Measurements from ENCODE around the gene ATP6V0B.

ATP6V0B gene

GRCh38 chr1:44002165-44002564 is 27.4 kb downstream of the ATP6V0B start:
- DNase-seq (ENCODE audit: extremely low spot score): no peak
- ChIA-PET POLR2A (interaction anchor here (0.6 kb wide), 1 partner anchor 352 kb away, joined by 3 read pairs; the partner anchor contains the start of gene KDM4A), CTCF (no interaction called here)
- TF ChIP-seq ELF4 (IDR thresholded peaks at IDR 0.05) (no peak), CTBP1 (IDR thresholded peaks at IDR 0.05; ENCODE audit: borderline replicate concordance) (no peak)

DNA sequence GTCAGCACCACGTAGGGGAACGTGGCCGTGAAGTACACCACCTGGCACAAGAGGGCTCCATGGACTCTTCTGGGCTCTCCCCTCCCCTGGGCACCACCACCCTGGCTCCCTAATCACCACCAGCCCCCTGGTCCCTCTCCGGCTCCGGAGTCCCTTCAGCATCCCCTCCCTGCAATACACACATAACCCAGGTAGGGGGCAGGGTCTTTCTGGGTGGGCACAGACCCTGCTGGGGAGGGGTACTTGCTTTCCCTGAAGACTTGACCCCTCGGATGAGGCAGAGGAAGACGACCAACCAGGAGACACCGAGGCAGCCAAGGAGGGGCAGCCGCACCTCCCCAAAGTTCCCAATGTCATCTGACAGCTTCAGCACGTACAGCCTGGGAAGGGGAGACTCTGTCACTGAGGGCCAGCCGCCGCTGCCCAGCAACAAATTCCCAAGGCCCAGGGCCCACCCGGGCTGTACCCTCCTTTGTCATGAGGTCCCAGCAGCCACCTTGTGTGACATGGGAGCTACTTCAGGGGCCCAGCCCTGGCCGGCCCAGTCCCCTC is 27.9 kb downstream of the ATP6V0B start:
- peak; percentile 23 for DNase-seq (ENCODE audit: extremely low spot score)
- no peak for TF ChIP-seq ZNF384 (IDR thresholded peaks at IDR 0.05)
- POLR2A ChIA-PET: interaction anchor here (1.0 kb wide), 1 partner anchor 27 kb away, joined by 3 read pairs; no protein-coding TSS in a partner anchor
- CTCF ChIA-PET: interaction anchor here (0.5 kb wide), 1 partner anchor 379 kb away, joined by 3 read pairs; no protein-coding TSS in a partner anchor

- CTCF ChIA-PET: no interaction called here
Observed at GRCh38 chr1:44008259-44008658, 33.5 kb downstream of the ATP6V0B start.

GRCh38 chr1:44010935-44011471 is 36.2 kb downstream of the ATP6V0B start:
- ChIA-PET CTCF (interaction anchor here (0.6 kb wide), 1 partner anchor 24 kb away, joined by 3 read pairs; no protein-coding TSS in a partner anchor), POLR2A (interaction anchor here (1.2 to 1.5 kb wide), 2 partner anchors 20 to 36 kb away, joined by 4 to 8 read pairs; partner anchors contain the start of genes ATP6V0B and SLC6A9)
- DNase-seq (ENCODE audit: extremely low spot score): no peak
- TF ChIP-seq FOXK2 (IDR thresholded peaks at IDR 0.05) (no peak), CTBP1 (IDR thresholded peaks at IDR 0.05; ENCODE audit: borderline replicate concordance) (no peak), FOXM1 (IDR thresholded peaks at IDR 0.05; ENCODE audit: borderline replicate concordance) (no peak), BHLHE40 (IDR thresholded peaks at IDR 0.05; ENCODE audit: borderline replicate concordance) (no peak), NFRKB (IDR thresholded peaks at IDR 0.05) (no peak), TARDBP (IDR thresholded peaks at IDR 0.05) (no peak), ARNT (IDR thresholded peaks at IDR 0.05) (no peak), ELF4 (IDR thresholded peaks at IDR 0.05) (no peak), ZNF384 (IDR thresholded peaks at IDR 0.05) (no peak), SP1 (IDR thresholded peaks at IDR 0.05) (no peak), FOXA1 (IDR thresholded peaks at IDR 0.05) (no peak), SUZ12 (IDR thresholded peaks at IDR 0.05) (no peak), LEF1 (IDR thresholded peaks at IDR 0.05; ENCODE audit: borderline replicate concordance) (no peak), L3MBTL2 (conservative IDR thresholded peaks at IDR 0.05) (no peak)
- TF ChIP-seq, protein P1, sequence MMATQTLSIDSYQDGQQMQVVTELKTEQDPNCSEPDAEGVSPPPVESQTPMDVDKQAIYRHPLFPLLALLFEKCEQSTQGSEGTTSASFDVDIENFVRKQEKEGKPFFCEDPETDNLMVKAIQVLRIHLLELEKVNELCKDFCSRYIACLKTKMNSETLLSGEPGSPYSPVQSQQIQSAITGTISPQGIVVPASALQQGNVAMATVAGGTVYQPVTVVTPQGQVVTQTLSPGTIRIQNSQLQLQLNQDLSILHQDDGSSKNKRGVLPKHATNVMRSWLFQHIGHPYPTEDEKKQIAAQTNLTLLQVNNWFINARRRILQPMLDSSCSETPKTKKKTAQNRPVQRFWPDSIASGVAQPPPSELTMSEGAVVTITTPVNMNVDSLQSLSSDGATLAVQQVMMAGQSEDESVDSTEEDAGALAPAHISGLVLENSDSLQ (IDR thresholded peaks at IDR 0.05): no peak

More at GRCh38 chr1:44008259-44008658, 33.5 kb downstream of the ATP6V0B start:
- DNase-seq (ENCODE audit: extremely low spot score): no peak
- TF ChIP-seq HDGF (IDR thresholded peaks at IDR 0.05; ENCODE audit: borderline replicate concordance) (no peak), L3MBTL2 (conservative IDR thresholded peaks at IDR 0.05) (no peak), TARDBP (IDR thresholded peaks at IDR 0.05) (no peak), FOXM1 (IDR thresholded peaks at IDR 0.05; ENCODE audit: borderline replicate concordance) (no peak), CTBP1 (IDR thresholded peaks at IDR 0.05; ENCODE audit: borderline replicate concordance) (no peak), ELF4 (IDR thresholded peaks at IDR 0.05) (no peak), ZNF384 (IDR thresholded peaks at IDR 0.05) (no peak), BHLHE40 (IDR thresholded peaks at IDR 0.05; ENCODE audit: borderline replicate concordance) (no peak), NFRKB (IDR thresholded peaks at IDR 0.05) (no peak), SP1 (IDR thresholded peaks at IDR 0.05) (no peak), FOXA1 (IDR thresholded peaks at IDR 0.05) (no peak), LEF1 (IDR thresholded peaks at IDR 0.05; ENCODE audit: borderline replicate concordance) (no peak), ARNT (IDR thresholded peaks at IDR 0.05) (no peak), FOXK2 (IDR thresholded peaks at IDR 0.05) (no peak), SUZ12 (IDR thresholded peaks at IDR 0.05) (no peak)
- TF ChIP-seq, protein P1 (IDR thresholded peaks at IDR 0.05): no peak
- POLR2A ChIA-PET: no interaction called here

DNA sequence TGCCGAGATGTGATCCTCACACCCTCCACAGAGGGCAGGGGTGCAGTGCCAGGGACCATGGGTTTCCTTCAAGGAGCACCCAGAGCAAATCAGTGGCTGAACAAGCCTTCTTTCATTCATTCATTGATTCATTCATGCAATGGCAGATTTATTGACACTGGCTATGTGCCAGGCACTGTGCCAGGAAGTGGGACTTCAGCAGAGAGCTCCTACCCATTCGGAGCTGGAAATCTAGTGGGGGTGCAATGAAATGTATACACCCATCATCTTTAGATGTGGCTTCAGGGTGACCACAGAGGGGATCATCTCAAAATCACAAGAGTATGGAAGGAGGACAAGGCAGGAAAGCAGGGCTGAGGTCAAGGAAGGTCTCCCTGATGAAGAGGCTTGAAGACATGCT is 37.6 kb downstream of the ATP6V0B start:
- ChIA-PET CTCF (no interaction called here), POLR2A (no interaction called here)
- TF ChIP-seq HDGF (IDR thresholded peaks at IDR 0.05; ENCODE audit: borderline replicate concordance) (no peak), TARDBP (IDR thresholded peaks at IDR 0.05) (no peak), FOXA1 (IDR thresholded peaks at IDR 0.05) (no peak), L3MBTL2 (conservative IDR thresholded peaks at IDR 0.05) (no peak), NFRKB (IDR thresholded peaks at IDR 0.05) (no peak)
- TF ChIP-seq, protein P1 (IDR thresholded peaks at IDR 0.05): no peak
- DNase-seq (ENCODE audit: extremely low spot score): no peak

DNA sequence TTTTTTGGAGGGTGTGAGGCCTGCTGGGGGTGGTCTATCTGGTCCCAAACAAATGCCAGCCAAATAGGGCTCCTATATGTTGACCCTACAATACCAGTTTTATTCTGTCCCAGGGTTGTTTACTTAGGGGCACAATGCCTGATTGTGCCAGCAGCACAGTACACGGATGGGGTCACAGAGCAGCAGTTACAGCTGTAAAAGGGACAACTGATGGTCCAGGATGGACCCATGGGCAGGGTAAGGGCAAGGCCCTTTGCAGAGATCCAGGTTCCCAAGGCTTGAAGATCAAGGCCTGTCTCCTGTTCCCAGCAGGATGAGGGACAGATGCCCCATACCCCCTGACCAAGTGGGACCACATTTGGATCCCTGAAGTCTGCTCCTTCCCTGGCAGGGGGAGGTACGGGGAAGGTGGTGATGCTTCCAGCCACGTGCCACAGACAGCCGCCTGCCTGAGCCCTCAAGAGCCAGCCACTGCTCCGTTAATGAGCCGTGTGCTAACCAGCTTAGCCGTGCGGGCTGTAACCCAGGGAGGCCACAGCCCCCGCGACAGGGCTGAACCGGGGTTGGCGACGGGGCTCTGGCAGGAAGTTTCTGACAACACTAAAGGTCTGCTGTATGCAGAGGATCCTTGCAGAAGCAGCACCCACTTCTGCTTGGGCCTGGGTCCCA is 38.3 kb downstream of the ATP6V0B start:
- POLR2A ChIA-PET: interaction anchor here (1.2 kb wide), 1 partner anchor 18 kb away, joined by 4 read pairs; the partner anchor contains the start of gene SLC6A9
- CTCF ChIA-PET: interaction anchor here (0.8 kb wide), 1 partner anchor 35 kb away, joined by 5 read pairs; no protein-coding TSS in a partner anchor
- TF ChIP-seq CTBP1 (IDR thresholded peaks at IDR 0.05; ENCODE audit: borderline replicate concordance) (no peak), HDGF (IDR thresholded peaks at IDR 0.05; ENCODE audit: borderline replicate concordance) (no peak), NFRKB (IDR thresholded peaks at IDR 0.05) (no peak), TARDBP (IDR thresholded peaks at IDR 0.05) (no peak), LEF1 (IDR thresholded peaks at IDR 0.05; ENCODE audit: borderline replicate concordance) (no peak), SUZ12 (IDR thresholded peaks at IDR 0.05) (no peak), ELF4 (IDR thresholded peaks at IDR 0.05) (no peak), ARNT (IDR thresholded peaks at IDR 0.05) (no peak), BHLHE40 (IDR thresholded peaks at IDR 0.05; ENCODE audit: borderline replicate concordance) (no peak), L3MBTL2 (conservative IDR thresholded peaks at IDR 0.05) (no peak), FOXK2 (IDR thresholded peaks at IDR 0.05) (no peak), ZNF384 (IDR thresholded peaks at IDR 0.05) (no peak), SP1 (IDR thresholded peaks at IDR 0.05) (no peak), FOXA1 (IDR thresholded peaks at IDR 0.05) (no peak), FOXM1 (IDR thresholded peaks at IDR 0.05; ENCODE audit: borderline replicate concordance) (no peak)
- TF ChIP-seq, protein P1 (IDR thresholded peaks at IDR 0.05): no peak
- DNase-seq (ENCODE audit: extremely low spot score): no peak
